ENCODE results near the gene RRP1B. TPM values are rescaled to one million over a fixed set of nuclear protein-coding genes. Genes with fewer than 3 reads are reported as not detected.

RRP1B gene
- polyA plus RNA-seq, 2 of the 4 experiments (the other 2 are of a cell fraction) = 32.5 TPM

- TF ChIP-seq MAFK (IDR thresholded peaks at IDR 0.05; ENCODE audit: partially characterized antibody) (no peak), E2F6 (IDR thresholded peaks at IDR 0.05; ENCODE audit: borderline replicate concordance, low read depth) (peak; percentile 89), FOSL2 (IDR thresholded peaks at IDR 0.05) (peak; percentile 64), FOSL2 (CRISPR knock-in tag; IDR thresholded peaks at IDR 0.05) (peak; percentile 94), PBX3 (IDR thresholded peaks at IDR 0.05) (peak; percentile 81), MAZ (IDR thresholded peaks at IDR 0.05; ENCODE audit: borderline replicate concordance, low read depth, low read length) (no peak), KDM1A (IDR thresholded peaks at IDR 0.05; ENCODE audit: low read depth) (no peak), NR3C1 (IDR thresholded peaks at IDR 0.05) (no peak), PHF8 (IDR thresholded peaks at IDR 0.05; ENCODE audit: borderline replicate concordance, low read depth) (no peak), CBX2 (IDR thresholded peaks at IDR 0.05; ENCODE audit: borderline replicate concordance, low read depth) (no peak), CBX8 (IDR thresholded peaks at IDR 0.05) (no peak), EP300 (IDR thresholded peaks at IDR 0.05) (peak; percentile 64 to 79; a peak in 3 of 5 replicates), TP53 (CRISPR knock-in tag; IDR thresholded peaks at IDR 0.05) (no peak), TFCP2L1 (CRISPR knock-in tag; IDR thresholded peaks at IDR 0.05) (no peak), HDAC2 (IDR thresholded peaks at IDR 0.05) (no peak), RAD21 (conservative IDR thresholded peaks at IDR 0.05 in 1 of 2, IDR thresholded peaks at IDR 0.05 in 1 of 2) (0 out of 5 replicates have a peak, but pooled peaks of 1 of the 2 experiments have one; percentile 22), REST (IDR thresholded peaks at IDR 0.05) (no peak), SMC3 (IDR thresholded peaks at IDR 0.05) (no peak), FOXS1 (CRISPR knock-in tag; IDR thresholded peaks at IDR 0.05) (no peak)
- TF ChIP-seq, protein P1, sequence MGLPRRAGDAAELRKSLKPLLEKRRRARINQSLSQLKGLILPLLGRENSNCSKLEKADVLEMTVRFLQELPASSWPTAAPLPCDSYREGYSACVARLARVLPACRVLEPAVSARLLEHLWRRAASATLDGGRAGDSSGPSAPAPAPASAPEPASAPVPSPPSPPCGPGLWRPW (IDR thresholded peaks at IDR 0.05) = no peak
- TF ChIP-seq, protein P2, sequence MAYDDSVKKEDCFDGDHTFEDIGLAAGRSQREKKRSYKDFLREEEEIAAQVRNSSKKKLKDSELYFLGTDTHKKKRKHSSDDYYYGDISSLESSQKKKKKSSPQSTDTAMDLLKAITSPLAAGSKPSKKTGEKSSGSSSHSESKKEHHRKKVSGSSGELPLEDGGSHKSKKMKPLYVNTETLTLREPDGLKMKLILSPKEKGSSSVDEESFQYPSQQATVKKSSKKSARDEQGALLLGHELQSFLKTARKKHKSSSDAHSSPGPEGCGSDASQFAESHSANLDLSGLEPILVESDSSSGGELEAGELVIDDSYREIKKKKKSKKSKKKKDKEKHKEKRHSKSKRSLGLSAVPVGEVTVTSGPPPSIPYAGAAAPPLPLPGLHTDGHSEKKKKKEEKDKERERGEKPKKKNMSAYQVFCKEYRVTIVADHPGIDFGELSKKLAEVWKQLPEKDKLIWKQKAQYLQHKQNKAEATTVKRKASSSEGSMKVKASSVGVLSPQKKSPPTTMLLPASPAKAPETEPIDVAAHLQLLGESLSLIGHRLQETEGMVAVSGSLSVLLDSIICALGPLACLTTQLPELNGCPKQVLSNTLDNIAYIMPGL (CRISPR knock-in tag; IDR thresholded peaks at IDR 0.05; ENCODE audit: borderline replicate concordance) = no peak
These were observed 69.4 kb downstream of the RRP1B start (continued) for GRCh38 chr21:43728467-43729390.
